OCI-LY1 (cell line): ENCODE measurements around the gene UGT1A10.

Source experiments
- H2AFZ ChIP-seq: fragments of 200-600 bp; sonication (generic), shearing (Covaris generic); 2 replicates; pipeline ENCODE4 v1.6.0; 2014; ENCODE audit warnings: antibody characterized with exemption, mild to moderate bottlenecking, low read length
- H3F3A ChIP-seq: fragments of 200-600 bp; sonication (generic), shearing (Covaris generic); 2 replicates; pipeline ENCODE4 v1.6.0; 2014; ENCODE audit warnings: mild to moderate bottlenecking, antibody characterized with exemption, low read length, moderate library complexity; ENCODE audit not compliant: insufficient read depth
- H3K27ac ChIP-seq: fragments of 200-600 bp; sonication (generic); 2 replicates; pipeline ENCODE4 v1.5.1; 2014; ENCODE audit warnings: low read length, mixed run types, mild to moderate bottlenecking, low read depth; ENCODE audit not compliant: poor library complexity, severe bottlenecking
- H3K27me3 ChIP-seq: fragments of 200-600 bp; sonication (generic); 2 replicates; pipeline ENCODE4 v1.6.0; 2014; ENCODE audit warnings: antibody characterized with exemption, mild to moderate bottlenecking, low read length, moderate library complexity; ENCODE audit not compliant: insufficient read depth
- H3K36me3 ChIP-seq: fragments of 200-600 bp; sonication (generic); 2 replicates; pipeline ENCODE4 v1.6.1; 2014; ENCODE audit warnings: mild to moderate bottlenecking, antibody characterized with exemption, low read length, moderate library complexity, mixed read lengths; ENCODE audit not compliant: insufficient read depth
- H3K4me1 ChIP-seq: fragments of 200-600 bp; sonication (generic); 2 replicates; pipeline ENCODE4 v1.5.1; 2014; ENCODE audit warnings: mild to moderate bottlenecking, low read length, moderate library complexity; ENCODE audit not compliant: insufficient read depth, severe bottlenecking
- H3K4me2 ChIP-seq: fragments of 200-600 bp; sonication (generic), shearing (Covaris generic); 2 replicates; pipeline ENCODE4 v1.6.1; 2014; ENCODE audit warnings: low read length
- H3K4me3 ChIP-seq: fragments of 200-600 bp; sonication (generic); 2 replicates; pipeline ENCODE4 v1.5.1; 2014; ENCODE audit warnings: low read length, low read depth, mild to moderate bottlenecking, mixed read lengths; ENCODE audit not compliant: poor library complexity, severe bottlenecking
- H3K79me2 ChIP-seq: fragments of 200-600 bp; shearing (Covaris generic); 2 replicates; pipeline ENCODE4 v1.6.1; 2016; ENCODE audit warnings: mixed run types, low read length, mixed read lengths; ENCODE audit not compliant: insufficient read depth
- H3K9ac ChIP-seq: fragments of 200-600 bp; sonication (generic), shearing (Covaris generic); 2 replicates; pipeline ENCODE4 v1.6.1; 2014; ENCODE audit warnings: mild to moderate bottlenecking, low read length, mixed read lengths
- H3K9me2 ChIP-seq: fragments of 200-600 bp; sonication (generic), shearing (Covaris generic); 2 replicates; pipeline ENCODE4 v1.6.1; 2014; ENCODE audit warnings: low read depth, mild to moderate bottlenecking, low read length, mixed read lengths
- H3K9me3 ChIP-seq: fragments of 200-600 bp; shearing (Covaris generic); 2 replicates; pipeline ENCODE4 v1.6.1; 2014; ENCODE audit warnings: low read length, mixed read lengths
- H4K20me1 ChIP-seq: fragments of 200-600 bp; sonication (generic), shearing (Covaris generic); 2 replicates; pipeline ENCODE4 v1.6.0; 2016; ENCODE audit warnings: mild to moderate bottlenecking, low read length; ENCODE audit not compliant: insufficient read depth
- EZH2 ChIP-seq: fragments of 200-600 bp; sonication (generic), shearing (Covaris generic); IDR thresholded peaks from 2 replicates; pipeline ENCODE4 v1.8.0; 2017; ENCODE audit warnings: borderline replicate concordance, mixed run types, mild to moderate bottlenecking, antibody characterized with exemption, low read length, moderate library complexity, mixed read lengths
- TF ChIP-seq, protein P1 (sequence below): fragments of 200-600 bp; sonication (generic), shearing (Covaris generic); IDR thresholded peaks from 2 replicates; pipeline ENCODE4 v1.5.1; 2017; ENCODE audit warnings: mild to moderate bottlenecking, antibody characterized with exemption, low read length, moderate library complexity, mixed read lengths

UGT1A10 gene

DNA sequence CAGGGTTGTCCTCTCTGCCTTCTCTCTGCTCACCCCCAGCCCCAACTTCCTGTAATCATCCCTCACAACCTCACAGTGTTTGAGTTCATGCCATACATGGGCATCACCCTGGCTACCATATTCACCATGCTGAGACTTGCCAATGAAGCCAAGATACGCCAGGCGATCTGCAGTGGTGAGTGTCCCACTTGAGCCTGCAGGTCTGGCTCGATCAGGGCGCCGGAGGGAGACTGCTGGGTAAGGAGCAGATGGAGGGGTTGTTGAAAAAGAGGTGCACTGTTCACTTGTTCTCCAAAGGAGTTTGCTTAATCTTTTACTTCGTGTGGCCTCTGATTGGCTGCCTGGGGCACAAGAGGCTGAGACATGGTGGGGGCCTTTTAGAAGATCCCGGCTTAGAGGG is 156.5 kb downstream of the UGT1A10 start:
- Histone ChIP-seq H2AFZ (no peak overlapping the region), H3K4me3 (peak overlapping the region; percentile 24), H3K9me3 (no peaks in the 10 kb centered on the region), H3K4me1 (peaks cover 21% of the 10 kb centered on the region), H3K4me2 (peak overlapping the region; percentile 44), H3K27me3 (no peaks in the 10 kb centered on the region; the same call in 1 of the 2 replicates), H3K9me2 (no peaks in the 10 kb centered on the region), H3F3A (no peaks in the 10 kb centered on the region), H3K27ac (no peak overlapping the region), H3K9ac (no peak overlapping the region), H4K20me1 (no peaks in the 10 kb centered on the region), H3K79me2 (no peaks in the 10 kb centered on the region), H3K36me3 (no peaks in the 10 kb centered on the region)
- TF ChIP-seq, protein P1, sequence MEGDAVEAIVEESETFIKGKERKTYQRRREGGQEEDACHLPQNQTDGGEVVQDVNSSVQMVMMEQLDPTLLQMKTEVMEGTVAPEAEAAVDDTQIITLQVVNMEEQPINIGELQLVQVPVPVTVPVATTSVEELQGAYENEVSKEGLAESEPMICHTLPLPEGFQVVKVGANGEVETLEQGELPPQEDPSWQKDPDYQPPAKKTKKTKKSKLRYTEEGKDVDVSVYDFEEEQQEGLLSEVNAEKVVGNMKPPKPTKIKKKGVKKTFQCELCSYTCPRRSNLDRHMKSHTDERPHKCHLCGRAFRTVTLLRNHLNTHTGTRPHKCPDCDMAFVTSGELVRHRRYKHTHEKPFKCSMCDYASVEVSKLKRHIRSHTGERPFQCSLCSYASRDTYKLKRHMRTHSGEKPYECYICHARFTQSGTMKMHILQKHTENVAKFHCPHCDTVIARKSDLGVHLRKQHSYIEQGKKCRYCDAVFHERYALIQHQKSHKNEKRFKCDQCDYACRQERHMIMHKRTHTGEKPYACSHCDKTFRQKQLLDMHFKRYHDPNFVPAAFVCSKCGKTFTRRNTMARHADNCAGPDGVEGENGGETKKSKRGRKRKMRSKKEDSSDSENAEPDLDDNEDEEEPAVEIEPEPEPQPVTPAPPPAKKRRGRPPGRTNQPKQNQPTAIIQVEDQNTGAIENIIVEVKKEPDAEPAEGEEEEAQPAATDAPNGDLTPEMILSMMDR = no peak
- no peak for TF ChIP-seq EZH2

DNA sequence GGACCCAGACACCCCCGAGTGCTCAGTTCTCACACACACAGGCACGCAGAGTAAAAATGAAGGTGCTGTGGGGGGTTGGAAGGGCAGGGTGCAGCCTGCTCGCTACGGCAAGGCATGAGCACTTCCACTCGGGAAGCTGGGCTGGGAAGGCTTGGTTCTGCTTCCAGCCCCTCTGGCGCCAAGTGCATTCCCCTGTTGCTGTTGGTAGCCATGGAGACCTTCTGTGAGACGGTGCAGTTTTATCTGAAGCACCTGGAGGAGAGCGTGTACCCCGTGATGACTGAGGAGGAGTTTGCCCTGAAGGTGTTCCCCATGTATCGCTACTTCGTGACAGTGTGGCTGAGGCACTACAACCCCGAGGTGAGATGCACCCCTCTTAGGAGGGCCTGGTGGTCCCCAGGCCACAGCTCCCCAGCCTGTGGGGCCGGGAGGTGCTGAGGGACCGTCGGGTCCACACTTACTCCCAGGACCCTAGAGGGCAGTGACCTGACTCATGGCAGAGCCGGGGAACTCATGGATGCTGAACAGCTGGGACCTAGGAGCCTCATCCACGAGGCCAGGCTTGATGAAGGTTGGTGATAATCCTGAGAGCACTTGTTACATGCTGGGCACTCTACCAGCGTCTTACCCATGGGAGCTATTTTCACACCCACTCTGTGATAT is 157.3 kb downstream of the UGT1A10 start:
- TF ChIP-seq EZH2 = no peak
- TF ChIP-seq, protein P1 = no peak
- Histone ChIP-seq H3K36me3 (no peaks in the 10 kb centered on the region), H4K20me1 (no peaks in the 10 kb centered on the region), H3K9me3 (no peaks in the 10 kb centered on the region), H3K79me2 (no peaks in the 10 kb centered on the region), H3K27ac (no peak overlapping the region), H3K27me3 (no peaks in the 10 kb centered on the region; the same call in 1 of the 2 replicates), H2AFZ (no peak overlapping the region), H3K4me2 (peak overlapping the region; percentile 55; the same call in 1 of the 2 replicates), H3K9ac (no peak overlapping the region), H3F3A (no peaks in the 10 kb centered on the region), H3K4me3 (peak overlapping the region; percentile 51), H3K4me1 (peaks cover 21% of the 10 kb centered on the region), H3K9me2 (no peaks in the 10 kb centered on the region)

DNA sequence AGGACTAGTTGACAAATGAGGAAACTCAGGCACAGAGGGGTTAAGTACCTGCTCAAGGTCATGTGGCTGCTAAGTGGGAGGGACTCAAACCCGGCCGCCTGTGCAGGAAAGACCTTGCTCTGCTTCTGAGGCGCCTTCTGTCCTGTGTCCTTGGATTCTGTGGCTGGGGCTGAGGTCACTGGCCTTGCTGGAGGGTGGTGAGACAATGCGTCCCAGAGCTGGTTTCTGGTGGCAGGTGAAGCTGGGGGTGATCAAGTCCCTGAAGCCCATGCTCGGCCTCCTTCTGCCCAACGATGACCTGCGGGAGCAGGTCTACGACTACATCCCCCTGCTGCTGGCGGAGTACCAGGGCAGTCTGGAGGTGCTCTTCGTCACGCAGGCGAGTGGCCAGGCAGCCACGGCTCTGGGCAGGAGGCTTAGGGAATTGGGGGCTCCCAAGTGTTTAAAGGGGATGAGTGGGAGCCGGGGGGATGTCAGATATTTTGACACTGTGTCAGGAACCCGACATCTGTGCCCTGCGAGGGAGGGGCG is 157.9 kb downstream of the UGT1A10 start:
- Histone ChIP-seq H3K4me2 (peak overlapping the region; percentile 55), H3K9ac (peak overlapping the region; percentile 16; the same call in 1 of the 2 replicates), H3K9me2 (no peaks in the 10 kb centered on the region), H3K27me3 (no peaks in the 10 kb centered on the region; the same call in 1 of the 2 replicates), H4K20me1 (no peaks in the 10 kb centered on the region), H3K4me3 (peak overlapping the region; percentile 51), H3K4me1 (peaks cover 21% of the 10 kb centered on the region), H3K79me2 (no peaks in the 10 kb centered on the region), H3K27ac (no peak overlapping the region), H2AFZ (no peak overlapping the region), H3K36me3 (no peaks in the 10 kb centered on the region), H3F3A (no peaks in the 10 kb centered on the region), H3K9me3 (no peaks in the 10 kb centered on the region)
- TF ChIP-seq, protein P1 = no peak
- no peak for TF ChIP-seq EZH2
